GM12878 (cell line): ENCODE measurements around the gene ARAP3. TPM values are rescaled to one million over a fixed set of nuclear protein-coding genes. Genes with fewer than 3 reads are reported as not detected.

Source experiments
- ATAC-seq: fragments of 200-7000 bp; cut with Tn5 transposase; 3 replicates; pipeline ENCODE4 v1.9.1; 2020; ENCODE audit warnings: mild to moderate bottlenecking, moderate library complexity
- BruUV-seq: library from RNA; stranded (reverse); fragments of 400-500 nt; replicated peaks from 2 replicates; lab custom pipeline; 2021; lab: Mats Ljungman, UMichigan
- CTCF ChIA-PET: fragments of 300-600 bp; sonication (Branson Sonifier 250); formaldehyde crosslinking; extraction: SDS; loops from one replicate; lab custom pipeline; 2021; ENCODE audit warnings: inconsistent platforms; lab: Yijun Ruan, JAX
- POLR2A ChIA-PET: fragments of 350-600 bp; formaldehyde crosslinking; extraction: SDS; loops from one replicate; lab custom pipeline; 2021; ENCODE audit warnings: inconsistent platforms; lab: Charles Lee
- RAD21 ChIA-PET: fragments of 300-600 bp; sonication (Branson Sonifier 250); formaldehyde crosslinking; loops from one replicate; lab custom pipeline; 2023; ENCODE audit warnings: antibody characterized with exemption; ENCODE audit not compliant: unreplicated experiment; lab: Charles Lee
- SMC1A ChIA-PET: fragments of 300-600 bp; sonication (Branson Sonifier 250); formaldehyde crosslinking; loops from one replicate; lab custom pipeline; 2023; ENCODE audit not compliant: unreplicated experiment, uncharacterized antibody; lab: Charles Lee
- DNase-seq: peaks from one replicate; pipeline ENCODE4 v3.0.0-alpha.2; 2011; ENCODE audit warnings: low read depth, low spot score
- FAIRE-seq: peaks from 3 replicates; lab custom pipeline; 2011; peaks lifted over from hg19 to GRCh38; lab: Jason Lieb, UNC
- H2AFZ ChIP-seq: 2 replicates; pipeline ENCODE4 v1.6.0; 2011; ENCODE audit warnings: low read depth, low read length, control low read depth; ENCODE audit not compliant: control insufficient read depth
- H3K27ac ChIP-seq: 2 replicates; pipeline ENCODE4 v1.5.1; 2011; ENCODE audit warnings: control low read depth; ENCODE audit not compliant: control insufficient read depth, insufficient read depth
- H3K27me3 ChIP-seq, 2 experiments: replicated peaks in 1 of 2; 2 replicates each; pipeline versions ENCODE4 v1.6.0 to v1.6.1; 2011; ENCODE audit warnings: low read length in 1 of 2; ENCODE audit not compliant: control insufficient read depth in 2 of 2, insufficient read depth in 2 of 2
- H3K36me3 ChIP-seq, 2 experiments: 2 replicates each; pipeline ENCODE4 v1.5.1; 2011; ENCODE audit warnings: low read length in 1 of 2; ENCODE audit not compliant: control insufficient read depth in 2 of 2, insufficient read depth in 2 of 2
- H3K4me1 ChIP-seq: 2 replicates; pipeline ENCODE4 v1.6.1; 2011; ENCODE audit warnings: mild to moderate bottlenecking, low read length, moderate library complexity, mixed read lengths; ENCODE audit not compliant: control insufficient read depth, insufficient read depth
- H3K4me2 ChIP-seq: 2 replicates; pipeline ENCODE4 v1.6.0; 2011; ENCODE audit warnings: control low read depth; ENCODE audit not compliant: control insufficient read depth, insufficient read depth
- H3K4me3 ChIP-seq: fragments of 200-600 bp; sonication (generic); 2 replicates; pipeline ENCODE4 v1.5.1; 2016
- H3K79me2 ChIP-seq: 2 replicates; pipeline ENCODE4 v1.6.0; 2011; ENCODE audit warnings: low read length; ENCODE audit not compliant: control insufficient read depth, insufficient read depth
- H3K9ac ChIP-seq: 2 replicates; pipeline ENCODE4 v1.8.0; 2011; ENCODE audit warnings: low read length, control low read depth, mixed read lengths; ENCODE audit not compliant: control insufficient read depth, insufficient read depth
- H3K9me3 ChIP-seq: replicated peaks from 3 replicates; pipeline ENCODE4 v1.5.1; 2011; ENCODE audit warnings: mild to moderate bottlenecking, low read length; ENCODE audit not compliant: control insufficient read depth, insufficient read depth
- H4K20me1 ChIP-seq: 2 replicates; pipeline ENCODE4 v1.6.0; 2011; ENCODE audit not compliant: control insufficient read depth, insufficient read depth
- CBFB ChIP-seq: IDR thresholded peaks from 2 replicates; pipeline ENCODE4 v1.6.1; 2016; ENCODE audit warnings: antibody characterized with exemption, low read depth
- CEBPB ChIP-seq, 2 experiments: fragments of 150-350 bp in 1 of 2; IDR thresholded peaks; 2 replicates each; pipeline ENCODE4 v1.6.1; 2012 to 2014; ENCODE audit warnings: low read depth in 2 of 2, low read length in 2 of 2, borderline replicate concordance in 1 of 2, inconsistent platforms in 1 of 2
- HDAC2 ChIP-seq: fragments of 200-600 bp; sonication (generic); IDR thresholded peaks from 2 replicates; pipeline ENCODE4 v1.6.1; 2017
- KDM1A ChIP-seq: fragments of 200-600 bp; sonication (generic); IDR thresholded peaks from 2 replicates; pipeline ENCODE4 v1.6.1; 2016; ENCODE audit warnings: borderline replicate concordance
- MTA2 ChIP-seq: fragments of 450-650 bp; IDR thresholded peaks from 2 replicates; pipeline ENCODE4 v1.6.1; 2016; ENCODE audit warnings: low read depth, mild to moderate bottlenecking, moderate library complexity
- NR2C2 ChIP-seq: IDR thresholded peaks from 2 replicates; pipeline ENCODE4 v1.6.1; 2011; ENCODE audit warnings: borderline replicate concordance, low read depth; ENCODE audit not compliant: control insufficient read depth, insufficient read length
- SIX5 ChIP-seq: IDR thresholded peaks from 2 replicates; pipeline ENCODE4 v1.6.1; 2011; ENCODE audit warnings: mild to moderate bottlenecking, low read depth, low read length, moderate library complexity; ENCODE audit not compliant: severe bottlenecking
- SMAD5 ChIP-seq: IDR thresholded peaks from 2 replicates; pipeline ENCODE4 v1.6.1; 2016; ENCODE audit warnings: antibody characterized with exemption, low read depth
- SMC3 ChIP-seq: IDR thresholded peaks from 2 replicates; pipeline ENCODE4 v1.6.1; 2011; ENCODE audit warnings: low read length, improper control_type of control experiment, borderline replicate concordance
- WRNIP1 ChIP-seq: IDR thresholded peaks from 2 replicates; pipeline ENCODE4 v1.6.1; 2011; ENCODE audit warnings: low read depth, low read length, improper control_type of control experiment, borderline replicate concordance
- YY1 ChIP-seq: IDR thresholded peaks from 2 replicates; pipeline ENCODE4 v1.6.1; 2011; ENCODE audit warnings: low read depth, mild to moderate bottlenecking, low read length
- WGBS: methylation state at CpG from one replicate; pipeline ENCODE4 v1.1.6; 2016; ENCODE audit warnings: low lambda C conversion rate; ENCODE audit not compliant: insufficient replicate concordance, insufficient coverage; ENCODE audit errors: missing lambda C conversion rate; 5-methylcytosine and 5-hydroxymethylcytosine counted together
- in situ Hi-C: fragments of 300-500 bp; cut with MboI; formaldehyde crosslinking; loops from 9 replicates; pipeline ENCODE4 v1.14.3; 2018; ENCODE audit warnings: mixed read lengths
- intact Hi-C: fragments of 100-400 bp; cut with micrococcal nuclease; formaldehyde crosslinking; loops from one replicate; pipeline ENCODE4 v1.14.2; 2022; ENCODE audit not compliant: unreplicated experiment
- polyA plus RNA-seq, 11 experiments: library from polyadenylated mRNA; depleted of rRNA in 4 of 11; unstranded in 6 of 11; stranded (reverse) in 5 of 11; fragments of >200 nt; fragmentation: Nextera tagmentation in 4 of 11; fragmentation: Illumina TruSeq in 1 of 11; extraction: Ambion mirVana in 4 of 11; extraction: Trizol in 1 of 11; gene quantifications; 1 replicate in 1 of 11; 2 replicates in 10 of 11; pipeline versions ENCODE4 v1.2.1 to v1.2.3, GENCODE V29; 2011 to 2016; ENCODE audit warnings: inconsistent platforms in 2 of 11, missing spikeins in 2 of 11, low read depth in 1 of 11
- total RNA-seq, 4 experiments: library from RNA; depleted of rRNA in 3 of 4; stranded (reverse); fragments of >200 nt in 3 of 4; fragmentation: Illumina TruSeq in 1 of 4; extraction: Trizol in 1 of 4; gene quantifications; 2 replicates each; pipeline versions ENCODE4 v1.2.1 to v1.2.3, GENCODE V29; 2013 to 2021
- TF ChIP-seq, protein P1 (sequence below): IDR thresholded peaks from 2 replicates; pipeline ENCODE4 v1.6.1; 2012; ENCODE audit warnings: low read depth, low read length, improper control_type of control experiment
- TF ChIP-seq, protein P2 (sequence below): fragments of 450-650 bp; IDR thresholded peaks from 2 replicates; pipeline ENCODE4 v1.6.1; 2017; ENCODE audit warnings: antibody characterized with exemption, mild to moderate bottlenecking, moderate library complexity

ARAP3 gene
- total and polyA plus RNA-seq, 10 of the 15 experiments (the other 5 are each of a cell fraction or from before 2014, with no cell fraction given) = 0.01 to 0.08 TPM; not detected in 8

DNA sequence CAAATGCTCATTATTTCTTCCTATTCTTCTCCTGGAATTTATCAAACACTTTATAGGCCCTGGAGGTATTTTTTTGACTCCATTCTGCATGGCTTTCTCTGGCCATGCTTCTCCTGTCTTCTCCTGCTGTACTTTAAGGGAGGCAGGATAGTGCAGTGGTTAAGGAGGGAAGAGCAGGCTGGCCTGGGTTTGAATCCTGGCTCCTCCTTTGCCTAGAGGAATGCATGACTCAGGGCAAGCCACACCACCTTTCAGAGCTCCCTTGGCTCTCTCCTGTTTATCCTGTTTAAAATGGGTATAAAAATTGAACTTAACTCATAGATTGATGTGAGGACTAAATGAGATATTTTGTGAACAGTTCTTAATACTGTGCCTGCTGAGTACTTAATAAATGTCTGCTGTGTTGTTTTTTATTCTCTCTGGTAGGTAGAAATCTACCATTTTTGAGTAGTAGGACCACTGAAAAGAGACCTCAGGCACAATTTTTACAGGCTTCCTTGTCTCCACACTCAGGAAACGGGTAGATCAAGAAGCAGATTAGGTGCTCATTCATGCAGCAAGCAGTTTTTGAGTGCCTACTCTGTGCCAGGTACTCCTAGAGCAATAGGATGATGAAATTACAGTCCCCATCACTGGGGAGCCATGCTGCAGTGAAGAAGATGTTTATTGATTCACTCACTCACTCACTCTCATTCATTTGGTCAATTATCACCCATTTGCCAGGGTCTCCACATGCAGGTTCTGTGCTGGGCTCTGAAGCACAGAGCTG lies 32.7 kb upstream of the ARAP3 start:
- Histone ChIP-seq H3K4me1 (peaks cover 2% of the 10 kb centered on the region), H3K36me3 (no peaks in the 10 kb centered on the region), H4K20me1 (no peaks in the 10 kb centered on the region), H3K27ac (no peak overlapping the region), H3K79me2 (no peaks in the 10 kb centered on the region), H3K9me3 (no peaks in the 10 kb centered on the region), H3K9ac (no peak overlapping the region), H3K4me3 (no peak overlapping the region), H3K27me3 (peaks cover 0 to 3% of the 10 kb centered on the region in 2 experiments; a peak in 1 of 4 replicates), H3K4me2 (no peak overlapping the region), H2AFZ (no peak overlapping the region)
- ChIA-PET POLR2A (no interaction called here), CTCF (interaction anchor here (0.6 to 1.5 kb wide), 4 partner anchors 96 to 246 kb away, joined by 3 to 4 read pairs (median 4); no protein-coding TSS in a partner anchor), SMC1A (no interaction called here), RAD21 (no interaction called here)
- intact Hi-C loops = no loop called here
- FAIRE-seq = no peak
- in situ Hi-C loops = no loop called here
- no peak for ATAC-seq
- BruUV-seq = no TSS peak
- DNase-seq = no peak
- TF ChIP-seq KDM1A = no peak
- TF ChIP-seq, protein P1, sequence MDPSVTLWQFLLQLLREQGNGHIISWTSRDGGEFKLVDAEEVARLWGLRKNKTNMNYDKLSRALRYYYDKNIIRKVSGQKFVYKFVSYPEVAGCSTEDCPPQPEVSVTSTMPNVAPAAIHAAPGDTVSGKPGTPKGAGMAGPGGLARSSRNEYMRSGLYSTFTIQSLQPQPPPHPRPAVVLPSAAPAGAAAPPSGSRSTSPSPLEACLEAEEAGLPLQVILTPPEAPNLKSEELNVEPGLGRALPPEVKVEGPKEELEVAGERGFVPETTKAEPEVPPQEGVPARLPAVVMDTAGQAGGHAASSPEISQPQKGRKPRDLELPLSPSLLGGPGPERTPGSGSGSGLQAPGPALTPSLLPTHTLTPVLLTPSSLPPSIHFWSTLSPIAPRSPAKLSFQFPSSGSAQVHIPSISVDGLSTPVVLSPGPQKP = no peak
- no peak for TF ChIP-seq WRNIP1
- TF ChIP-seq HDAC2 = no peak
- no peak for TF ChIP-seq SIX5
- TF ChIP-seq NR2C2 = no peak
- TF ChIP-seq, protein P2, sequence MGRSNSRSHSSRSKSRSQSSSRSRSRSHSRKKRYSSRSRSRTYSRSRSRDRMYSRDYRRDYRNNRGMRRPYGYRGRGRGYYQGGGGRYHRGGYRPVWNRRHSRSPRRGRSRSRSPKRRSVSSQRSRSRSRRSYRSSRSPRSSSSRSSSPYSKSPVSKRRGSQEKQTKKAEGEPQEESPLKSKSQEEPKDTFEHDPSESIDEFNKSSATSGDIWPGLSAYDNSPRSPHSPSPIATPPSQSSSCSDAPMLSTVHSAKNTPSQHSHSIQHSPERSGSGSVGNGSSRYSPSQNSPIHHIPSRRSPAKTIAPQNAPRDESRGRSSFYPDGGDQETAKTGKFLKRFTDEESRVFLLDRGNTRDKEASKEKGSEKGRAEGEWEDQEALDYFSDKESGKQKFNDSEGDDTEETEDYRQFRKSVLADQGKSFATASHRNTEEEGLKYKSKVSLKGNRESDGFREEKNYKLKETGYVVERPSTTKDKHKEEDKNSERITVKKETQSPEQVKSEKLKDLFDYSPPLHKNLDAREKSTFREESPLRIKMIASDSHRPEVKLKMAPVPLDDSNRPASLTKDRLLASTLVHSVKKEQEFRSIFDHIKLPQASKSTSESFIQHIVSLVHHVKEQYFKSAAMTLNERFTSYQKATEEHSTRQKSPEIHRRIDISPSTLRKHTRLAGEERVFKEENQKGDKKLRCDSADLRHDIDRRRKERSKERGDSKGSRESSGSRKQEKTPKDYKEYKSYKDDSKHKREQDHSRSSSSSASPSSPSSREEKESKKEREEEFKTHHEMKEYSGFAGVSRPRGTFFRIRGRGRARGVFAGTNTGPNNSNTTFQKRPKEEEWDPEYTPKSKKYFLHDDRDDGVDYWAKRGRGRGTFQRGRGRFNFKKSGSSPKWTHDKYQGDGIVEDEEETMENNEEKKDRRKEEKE = no peak
- TF ChIP-seq YY1 = no peak
- no peak for TF ChIP-seq MTA2
- no peak for TF ChIP-seq CEBPB (IDR thresholded peaks at IDR 0.05; ENCODE audit: borderline replicate concordance in 1 of 2, low read depth in 2 of 2, low read length in 2 of 2)
- no peak for TF ChIP-seq SMC3
- no peak for TF ChIP-seq SMAD5
- TF ChIP-seq CBFB = no peak
- WGBS = 0% methylated on average over 1 of the region's 1 CpG
